Mesenchymal stem cell (in vitro differentiated cells and primary cell): ENCODE data around the gene NCR2.

Experiments used
- DNase-seq: peaks from one replicate; pipeline ENCODE4 v3.0.0-alpha.2; 2013
- H2AFZ ChIP-seq: one replicate; pipeline ENCODE4 v1.6.1; 2013; ENCODE audit warnings: low read depth, mild to moderate bottlenecking, control low read depth, inconsistent platforms, low read length, moderate library complexity
- H2AK5ac ChIP-seq: 2 replicates; pipeline ENCODE4 v1.6.1; 2013; ENCODE audit warnings: low read length, moderate library complexity, mild to moderate bottlenecking, inconsistent platforms; ENCODE audit not compliant: severe bottlenecking
- H2BK120ac ChIP-seq: one replicate; pipeline ENCODE4 v1.6.1; 2013; ENCODE audit warnings: low read depth, mild to moderate bottlenecking, inconsistent platforms, low read length, moderate library complexity
- H2BK12ac ChIP-seq, 2 experiments: one replicate each; pipeline ENCODE4 v1.6.1; 2013; ENCODE audit warnings: inconsistent platforms in 2 of 2, low read length in 2 of 2, mild to moderate bottlenecking in 2 of 2, moderate library complexity in 2 of 2, control low read depth in 1 of 2
- H2BK15ac ChIP-seq: one replicate; pipeline ENCODE4 v1.6.1; 2013; ENCODE audit warnings: mild to moderate bottlenecking, low read depth, inconsistent platforms; ENCODE audit not compliant: poor library complexity, severe bottlenecking
- H2BK5ac ChIP-seq: 2 replicates; pipeline ENCODE4 v1.6.1; 2013; ENCODE audit warnings: low read depth, mild to moderate bottlenecking, low read length, control low read depth, inconsistent platforms; ENCODE audit not compliant: poor library complexity, severe bottlenecking
- H3K14ac ChIP-seq, 2 experiments: one replicate each; pipeline ENCODE4 v1.6.1; 2013; ENCODE audit warnings: inconsistent platforms in 2 of 2, low read length in 2 of 2, control low read depth in 1 of 2, mild to moderate bottlenecking in 1 of 2, moderate library complexity in 1 of 2
- H3K18ac ChIP-seq, 2 experiments: one replicate each; pipeline ENCODE4 v1.6.1; 2013; ENCODE audit warnings: inconsistent platforms in 2 of 2, low read length in 2 of 2, control low read depth in 1 of 2, low read depth in 1 of 2, mild to moderate bottlenecking in 1 of 2
- H3K23ac ChIP-seq, 2 experiments: one replicate each; pipeline ENCODE4 v1.6.1; 2013; ENCODE audit warnings: inconsistent platforms in 2 of 2, low read length in 2 of 2, mild to moderate bottlenecking in 2 of 2, moderate library complexity in 2 of 2, control low read depth in 1 of 2
- H3K27ac ChIP-seq: 2 replicates; pipeline ENCODE4 v1.5.1; 2013; ENCODE audit warnings: mild to moderate bottlenecking, moderate library complexity, low read length, control low read depth, inconsistent platforms; ENCODE audit not compliant: poor library complexity, severe bottlenecking
- H3K27me3 ChIP-seq, 2 experiments: 2 replicates each; pipeline versions ENCODE4 v1.6.1 to v1.7.0; 2013; ENCODE audit warnings: low read length in 2 of 2, mild to moderate bottlenecking in 2 of 2, moderate library complexity in 2 of 2, control low read depth in 1 of 2, inconsistent platforms in 1 of 2; ENCODE audit not compliant: control insufficient read depth in 1 of 2, insufficient read depth in 1 of 2
- H3K36me3 ChIP-seq, 2 experiments: 2 replicates each; pipeline versions ENCODE4 v1.6.1 to v1.7.0; 2013; ENCODE audit warnings: low read length in 2 of 2, control low read depth in 1 of 2, inconsistent platforms in 1 of 2, low read depth in 1 of 2, mild to moderate bottlenecking in 1 of 2; ENCODE audit not compliant: insufficient read depth in 2 of 2, control insufficient read depth in 1 of 2
- H3K4ac ChIP-seq, 2 experiments: one replicate each; pipeline ENCODE4 v1.6.1; 2013; ENCODE audit warnings: inconsistent platforms in 2 of 2, low read length in 2 of 2, mild to moderate bottlenecking in 2 of 2, moderate library complexity in 2 of 2, control low read depth in 1 of 2, low read depth in 1 of 2
- H3K4me1 ChIP-seq: 2 replicates; pipeline ENCODE4 v1.6.1; 2013; ENCODE audit warnings: low read depth, low read length, control low read depth; ENCODE audit not compliant: control insufficient read depth, insufficient read depth
- H3K4me2 ChIP-seq: 2 replicates; pipeline ENCODE4 v1.6.1; 2013; ENCODE audit warnings: low read length, mild to moderate bottlenecking, inconsistent platforms; ENCODE audit not compliant: poor library complexity, severe bottlenecking
- H3K4me3 ChIP-seq, 2 experiments: 2 replicates each; pipeline versions ENCODE4 v1.5.1 to v1.7.0; 2013; ENCODE audit warnings: low read length in 2 of 2, mild to moderate bottlenecking in 2 of 2, control low read depth in 1 of 2, low read depth in 1 of 2; ENCODE audit not compliant: insufficient read depth in 1 of 2
- H3K79me1 ChIP-seq: replicated peaks from 2 replicates; pipeline ENCODE4 v1.6.1; 2013; ENCODE audit warnings: mild to moderate bottlenecking, control low read depth, low read length, inconsistent platforms; ENCODE audit not compliant: poor library complexity, severe bottlenecking
- H3K9ac ChIP-seq: 2 replicates; pipeline ENCODE4 v1.7.0; 2013; ENCODE audit warnings: mild to moderate bottlenecking, low read length, moderate library complexity
- H3K9me3 ChIP-seq: 2 replicates; pipeline ENCODE4 v1.7.0; 2013; ENCODE audit warnings: mild to moderate bottlenecking, low read length; ENCODE audit not compliant: control insufficient read depth
- H4K8ac ChIP-seq: one replicate; pipeline ENCODE4 v1.6.1; 2013; ENCODE audit warnings: inconsistent platforms, mild to moderate bottlenecking, low read length, moderate library complexity
- H4K91ac ChIP-seq: one replicate; pipeline ENCODE4 v1.6.1; 2013; ENCODE audit warnings: mild to moderate bottlenecking, low read length, inconsistent platforms
- WGBS: methylation state at CpG from one replicate; pipeline ENCODE4 v1.1.7; 2013; ENCODE audit warnings: mixed read lengths; 5-methylcytosine and 5-hydroxymethylcytosine counted together

The NCR2 gene

DNA sequence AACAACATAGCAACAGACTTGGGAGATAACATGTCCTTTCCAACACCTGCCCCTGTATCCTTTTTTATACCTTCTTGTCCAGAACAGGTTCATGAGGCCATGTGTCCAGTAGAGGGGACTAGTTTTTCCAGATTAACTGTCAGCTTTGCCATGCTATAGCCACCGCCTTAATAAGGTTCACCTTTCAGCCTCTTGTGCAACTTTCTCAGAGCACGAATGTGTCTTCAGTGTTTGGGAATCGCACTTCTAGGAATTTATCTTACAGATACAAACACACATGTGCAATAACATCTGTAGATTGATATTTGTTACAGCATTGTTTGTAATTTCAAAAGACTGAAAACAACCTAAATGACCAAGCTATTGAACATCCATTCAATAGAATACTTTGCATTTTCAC lies 21.4 kb downstream of the NCR2 start:
- H3K27ac ChIP-seq: no peak overlapping the region
- H3K18ac ChIP-seq: no peak overlapping the region
- no peaks in the 10 kb centered on the region for H3K36me3 ChIP-seq
- no peak overlapping the region for H2AFZ ChIP-seq
- no peak overlapping the region for H3K14ac ChIP-seq
- H3K79me1 ChIP-seq: no peaks in the 10 kb centered on the region
- H4K91ac ChIP-seq: no peak overlapping the region
- no peak overlapping the region for H3K9ac ChIP-seq
- no peak overlapping the region for H2BK120ac ChIP-seq
- no peak overlapping the region for H4K8ac ChIP-seq
- peaks cover 31 to 39% of the 10 kb centered on the region in 2 experiments for H3K27me3 ChIP-seq
- H3K4ac ChIP-seq: no peak overlapping the region
- no peak overlapping the region for H2BK5ac ChIP-seq
- no peaks in the 10 kb centered on the region for H3K4me1 ChIP-seq
- no peak overlapping the region for H2AK5ac ChIP-seq
- 79% methylated on average over 3 of the region's 3 CpGs for WGBS
- DNase-seq: no peak
- H2BK15ac ChIP-seq: no peak overlapping the region
- H3K4me2 ChIP-seq: no peak overlapping the region
- H3K4me3 ChIP-seq: no peak overlapping the region
- peaks cover 29% of the 10 kb centered on the region for H3K9me3 ChIP-seq
- no peak overlapping the region for H3K23ac ChIP-seq
- H2BK12ac ChIP-seq: no peak overlapping the region

DNA sequence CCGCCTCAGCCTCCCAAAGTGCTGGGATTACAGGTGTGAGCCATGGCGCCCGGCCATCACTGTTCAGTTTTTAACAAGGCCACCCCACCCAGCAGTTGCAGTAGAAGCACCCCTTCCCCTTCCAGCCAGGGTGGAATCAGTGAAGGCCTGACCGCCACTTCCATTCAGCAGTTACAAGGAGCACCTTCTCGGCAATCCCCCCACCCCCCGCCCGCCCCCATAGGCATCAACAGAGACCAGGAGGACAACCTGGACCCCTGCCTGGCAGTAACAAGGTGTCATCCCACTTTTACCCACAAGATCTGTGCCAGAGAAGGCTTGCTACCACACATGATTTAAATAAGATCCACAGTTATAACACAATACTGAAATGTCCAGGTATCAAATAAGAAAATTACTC lies 23.1 kb downstream of the NCR2 start:
- H2BK120ac ChIP-seq: no peak overlapping the region
- 96% methylated on average over 7 of the region's 7 CpGs for WGBS
- H3K27me3 ChIP-seq: peaks cover 23 to 27% of the 10 kb centered on the region in 2 experiments
- no peak overlapping the region for H3K14ac ChIP-seq
- H3K9ac ChIP-seq: no peak overlapping the region
- H3K27ac ChIP-seq: no peak overlapping the region
- no peak overlapping the region for H3K23ac ChIP-seq
- H3K9me3 ChIP-seq: peaks cover 43% of the 10 kb centered on the region
- H2BK12ac ChIP-seq: no peak overlapping the region
- H3K4me1 ChIP-seq: no peaks in the 10 kb centered on the region
- DNase-seq: no peak
- H2AK5ac ChIP-seq: no peak overlapping the region
- no peak overlapping the region for H4K8ac ChIP-seq
- H2AFZ ChIP-seq: no peak overlapping the region
- no peaks in the 10 kb centered on the region for H3K36me3 ChIP-seq
- H3K4ac ChIP-seq: no peak overlapping the region
- H2BK15ac ChIP-seq: no peak overlapping the region
- no peak overlapping the region for H3K4me3 ChIP-seq
- H2BK5ac ChIP-seq: no peak overlapping the region
- no peak overlapping the region for H4K91ac ChIP-seq
- H3K79me1 ChIP-seq: no peaks in the 10 kb centered on the region
- no peak overlapping the region for H3K4me2 ChIP-seq
- H3K18ac ChIP-seq: no peak overlapping the region

DNA sequence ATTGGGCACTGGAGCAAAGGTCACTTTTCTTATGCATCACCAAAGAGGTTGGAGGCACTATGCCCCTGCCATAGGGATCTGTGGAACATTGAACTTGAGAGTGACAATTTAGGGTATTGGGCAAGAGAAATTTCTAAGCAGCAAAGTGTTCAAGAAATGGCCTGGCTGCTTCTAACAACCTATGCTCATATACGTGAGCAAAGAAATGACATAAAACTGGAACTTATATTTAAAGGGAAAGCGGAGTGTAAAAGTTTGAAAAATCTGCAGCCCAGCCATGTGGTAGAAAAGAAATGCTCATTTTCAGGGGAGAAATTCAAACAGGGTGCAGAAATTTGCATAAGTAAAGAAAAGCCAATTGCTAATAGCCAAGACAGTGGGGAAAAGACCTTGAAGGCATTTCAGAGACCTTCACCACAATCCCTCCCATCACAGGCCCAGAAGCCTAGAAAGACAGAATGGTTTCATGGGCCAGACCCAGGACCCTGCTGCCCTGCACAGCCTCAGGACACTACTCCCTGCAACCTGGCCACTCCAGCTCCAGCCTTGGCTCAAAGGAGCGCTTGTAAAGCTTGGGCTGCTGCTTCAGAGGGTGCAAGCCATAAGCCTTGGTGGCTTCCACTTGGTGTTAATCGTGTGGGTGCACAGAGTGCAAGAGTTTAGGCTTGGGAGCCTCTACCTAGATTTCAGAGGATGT lies 24.4 kb downstream of the NCR2 start:
- H2BK12ac ChIP-seq: no peak overlapping the region
- no peak overlapping the region for H3K9ac ChIP-seq
- H3K27me3 ChIP-seq: peaks cover 23 to 26% of the 10 kb centered on the region in 2 experiments
- H2AFZ ChIP-seq: no peak overlapping the region
- no peak overlapping the region for H3K23ac ChIP-seq
- no peak overlapping the region for H4K91ac ChIP-seq
- H4K8ac ChIP-seq: no peak overlapping the region
- no peak overlapping the region for H2BK120ac ChIP-seq
- H3K14ac ChIP-seq: no peak overlapping the region
- H3K4me1 ChIP-seq: no peaks in the 10 kb centered on the region
- H3K9me3 ChIP-seq: peaks cover 43% of the 10 kb centered on the region
- no peak overlapping the region for H3K4me3 ChIP-seq
- H3K4ac ChIP-seq: no peak overlapping the region
- no peak overlapping the region for H3K4me2 ChIP-seq
- H3K27ac ChIP-seq: no peak overlapping the region
- WGBS: 66% methylated on average over 4 of the region's 4 CpGs
- no peaks in the 10 kb centered on the region for H3K36me3 ChIP-seq
- H2AK5ac ChIP-seq: no peak overlapping the region
- no peaks in the 10 kb centered on the region for H3K79me1 ChIP-seq
- no peak overlapping the region for H3K18ac ChIP-seq
- H2BK5ac ChIP-seq: no peak overlapping the region
- H2BK15ac ChIP-seq: no peak overlapping the region
- no peak for DNase-seq

DNA sequence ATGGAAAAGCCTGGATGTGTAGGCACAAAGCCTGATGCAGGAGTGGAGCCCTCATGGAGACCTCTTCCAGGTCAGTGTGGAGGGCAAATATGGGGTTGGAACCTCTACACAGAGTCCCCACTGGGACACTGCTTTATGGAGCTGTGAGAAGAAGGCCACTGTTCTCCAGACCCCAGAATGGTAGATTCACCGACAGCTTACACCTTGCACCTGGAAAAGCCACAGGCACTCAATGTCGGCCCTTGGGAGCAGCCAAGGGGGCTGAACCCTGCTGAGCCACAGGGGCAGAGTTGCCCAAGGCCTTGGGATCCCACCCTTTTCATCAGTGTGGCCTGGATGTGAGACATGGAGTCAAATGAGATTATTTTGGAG lies 24.9 kb downstream of the NCR2 start:
- no peak overlapping the region for H3K9ac ChIP-seq
- H2BK120ac ChIP-seq: no peak overlapping the region
- H3K27me3 ChIP-seq: peaks cover 22 to 29% of the 10 kb centered on the region in 2 experiments
- H4K8ac ChIP-seq: no peak overlapping the region
- H3K79me1 ChIP-seq: no peaks in the 10 kb centered on the region
- no peak overlapping the region for H3K27ac ChIP-seq
- H3K4me1 ChIP-seq: no peaks in the 10 kb centered on the region
- no peak overlapping the region for H3K14ac ChIP-seq
- no peaks in the 10 kb centered on the region for H3K36me3 ChIP-seq
- H3K4ac ChIP-seq: no peak overlapping the region
- H3K9me3 ChIP-seq: peaks cover 43% of the 10 kb centered on the region
- no peak overlapping the region for H3K18ac ChIP-seq
- H2BK5ac ChIP-seq: no peak overlapping the region
- H3K4me3 ChIP-seq: no peak overlapping the region
- H2AFZ ChIP-seq: no peak overlapping the region
- no peak overlapping the region for H4K91ac ChIP-seq
- no peak for DNase-seq
- 81% methylated on average over 2 of the region's 2 CpGs for WGBS
- no peak overlapping the region for H2BK15ac ChIP-seq
- H3K23ac ChIP-seq: no peak overlapping the region
- no peak overlapping the region for H2AK5ac ChIP-seq
- H2BK12ac ChIP-seq: no peak overlapping the region
- H3K4me2 ChIP-seq: no peak overlapping the region
